ENCODE measurements around the gene LAPTM4A.

DNA sequence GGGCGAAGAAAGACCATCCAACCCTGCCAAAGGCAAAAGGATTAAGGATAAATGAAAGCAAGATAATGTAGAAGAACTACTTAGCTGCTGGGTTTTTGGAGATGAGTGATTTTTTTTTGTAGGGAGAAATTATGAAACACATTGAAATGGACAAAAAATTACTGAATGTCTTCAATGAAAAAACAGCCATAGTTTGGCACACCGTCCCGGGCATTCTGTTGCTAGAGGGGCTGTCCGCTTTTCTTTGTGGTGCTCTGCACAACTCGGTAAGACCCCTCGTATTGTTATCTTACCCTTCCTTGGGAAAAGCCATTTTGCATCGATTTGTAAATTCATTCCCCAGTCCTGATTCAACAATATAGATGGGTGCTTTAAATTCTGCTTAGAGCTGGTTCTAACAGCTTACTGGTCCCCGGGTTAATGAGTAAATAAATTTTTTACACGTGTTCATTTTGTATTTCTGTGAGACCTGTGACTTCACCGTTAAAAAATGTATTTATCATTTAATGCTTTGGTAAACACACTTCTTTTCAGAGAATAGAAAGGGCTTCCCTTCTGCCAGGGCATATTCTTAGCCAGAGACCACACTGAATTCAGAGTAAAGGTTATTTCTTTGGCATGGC lies 912 bp upstream of the LAPTM4A start:
- TF ChIP-seq, protein P1, sequence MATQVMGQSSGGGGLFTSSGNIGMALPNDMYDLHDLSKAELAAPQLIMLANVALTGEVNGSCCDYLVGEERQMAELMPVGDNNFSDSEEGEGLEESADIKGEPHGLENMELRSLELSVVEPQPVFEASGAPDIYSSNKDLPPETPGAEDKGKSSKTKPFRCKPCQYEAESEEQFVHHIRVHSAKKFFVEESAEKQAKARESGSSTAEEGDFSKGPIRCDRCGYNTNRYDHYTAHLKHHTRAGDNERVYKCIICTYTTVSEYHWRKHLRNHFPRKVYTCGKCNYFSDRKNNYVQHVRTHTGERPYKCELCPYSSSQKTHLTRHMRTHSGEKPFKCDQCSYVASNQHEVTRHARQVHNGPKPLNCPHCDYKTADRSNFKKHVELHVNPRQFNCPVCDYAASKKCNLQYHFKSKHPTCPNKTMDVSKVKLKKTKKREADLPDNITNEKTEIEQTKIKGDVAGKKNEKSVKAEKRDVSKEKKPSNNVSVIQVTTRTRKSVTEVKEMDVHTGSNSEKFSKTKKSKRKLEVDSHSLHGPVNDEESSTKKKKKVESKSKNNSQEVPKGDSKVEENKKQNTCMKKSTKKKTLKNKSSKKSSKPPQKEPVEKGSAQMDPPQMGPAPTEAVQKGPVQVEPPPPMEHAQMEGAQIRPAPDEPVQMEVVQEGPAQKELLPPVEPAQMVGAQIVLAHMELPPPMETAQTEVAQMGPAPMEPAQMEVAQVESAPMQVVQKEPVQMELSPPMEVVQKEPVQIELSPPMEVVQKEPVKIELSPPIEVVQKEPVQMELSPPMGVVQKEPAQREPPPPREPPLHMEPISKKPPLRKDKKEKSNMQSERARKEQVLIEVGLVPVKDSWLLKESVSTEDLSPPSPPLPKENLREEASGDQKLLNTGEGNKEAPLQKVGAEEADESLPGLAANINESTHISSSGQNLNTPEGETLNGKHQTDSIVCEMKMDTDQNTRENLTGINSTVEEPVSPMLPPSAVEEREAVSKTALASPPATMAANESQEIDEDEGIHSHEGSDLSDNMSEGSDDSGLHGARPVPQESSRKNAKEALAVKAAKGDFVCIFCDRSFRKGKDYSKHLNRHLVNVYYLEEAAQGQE (IDR thresholded peaks at IDR 0.05; ENCODE audit: low read depth): no peak
- TF ChIP-seq TAF1 (IDR thresholded peaks at IDR 0.05; ENCODE audit: low read depth) (no peak), RAD21 (IDR thresholded peaks at IDR 0.05; ENCODE audit: low read depth) (no peak), YY1 (IDR thresholded peaks at IDR 0.05; ENCODE audit: low read depth) (no peak), EP300 (IDR thresholded peaks at IDR 0.05; ENCODE audit: borderline replicate concordance) (no peak), FOXM1 (IDR thresholded peaks at IDR 0.05; ENCODE audit: borderline replicate concordance, low read depth) (no peak), TCF12 (IDR thresholded peaks at IDR 0.05; ENCODE audit: low read depth) (no peak), CEBPB (IDR thresholded peaks at IDR 0.05) (no peak), CREB1 (IDR thresholded peaks at IDR 0.05; ENCODE audit: low read depth) (no peak), EGR1 (IDR thresholded peaks at IDR 0.05) (no peak)
- TF ChIP-seq, protein P2, sequence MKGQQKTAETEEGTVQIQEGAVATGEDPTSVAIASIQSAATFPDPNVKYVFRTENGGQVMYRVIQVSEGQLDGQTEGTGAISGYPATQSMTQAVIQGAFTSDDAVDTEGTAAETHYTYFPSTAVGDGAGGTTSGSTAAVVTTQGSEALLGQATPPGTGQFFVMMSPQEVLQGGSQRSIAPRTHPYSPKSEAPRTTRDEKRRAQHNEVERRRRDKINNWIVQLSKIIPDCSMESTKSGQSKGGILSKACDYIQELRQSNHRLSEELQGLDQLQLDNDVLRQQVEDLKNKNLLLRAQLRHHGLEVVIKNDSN (IDR thresholded peaks at IDR 0.05): no peak
- TF ChIP-seq, protein P3, sequence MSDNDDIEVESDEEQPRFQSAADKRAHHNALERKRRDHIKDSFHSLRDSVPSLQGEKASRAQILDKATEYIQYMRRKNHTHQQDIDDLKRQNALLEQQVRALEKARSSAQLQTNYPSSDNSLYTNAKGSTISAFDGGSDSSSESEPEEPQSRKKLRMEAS (IDR thresholded peaks at IDR 0.05): no peak

Data from Ishikawa (cell line).